ENCODE measurements around the gene HAUS2.
"Not testable (repeated sequence)": the region's sequence is repeated elsewhere in the genome, so short reads cannot be mapped to it uniquely, and the experiment has no call there.

The HAUS2 gene

GRCh38 chr15:42576040-42576594 lies 27.5 kb downstream of the HAUS2 start:
- no peak for DNase-seq

- no peak for DNase-seq
These were observed 28.1 kb downstream of the HAUS2 start for GRCh38 chr15:42576776-42577175.

GRCh38 chr15:42577514-42578031 lies 28.9 kb downstream of the HAUS2 start:
- peak; percentile 84 for DNase-seq

DNA sequence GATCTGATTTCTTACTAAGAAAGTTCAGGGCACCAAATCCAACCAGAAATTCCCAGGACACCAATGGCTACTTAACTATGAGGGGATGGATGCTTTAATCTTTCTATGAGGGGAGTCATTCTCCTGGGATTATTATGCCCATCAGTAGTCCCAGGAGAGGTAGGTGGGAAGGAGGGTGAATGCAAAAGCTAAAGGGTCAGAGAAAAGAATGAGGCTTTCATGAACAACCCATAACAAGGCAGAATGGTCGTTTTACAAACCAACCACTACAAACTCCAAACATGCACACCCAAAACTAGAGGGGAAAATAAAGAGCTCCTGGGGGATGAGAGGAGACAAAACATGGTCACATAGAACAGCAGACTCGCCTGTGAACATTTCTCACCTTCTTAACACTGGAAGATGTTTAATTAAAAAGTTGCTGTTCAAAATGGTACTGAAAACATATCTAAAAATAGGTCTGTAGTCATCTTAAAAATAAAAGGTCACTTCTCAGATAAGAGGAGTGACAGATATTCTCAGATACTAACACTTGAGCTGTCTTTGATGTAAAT lies 30.4 kb downstream of the HAUS2 start:
- DNase-seq, result no peak

DNA sequence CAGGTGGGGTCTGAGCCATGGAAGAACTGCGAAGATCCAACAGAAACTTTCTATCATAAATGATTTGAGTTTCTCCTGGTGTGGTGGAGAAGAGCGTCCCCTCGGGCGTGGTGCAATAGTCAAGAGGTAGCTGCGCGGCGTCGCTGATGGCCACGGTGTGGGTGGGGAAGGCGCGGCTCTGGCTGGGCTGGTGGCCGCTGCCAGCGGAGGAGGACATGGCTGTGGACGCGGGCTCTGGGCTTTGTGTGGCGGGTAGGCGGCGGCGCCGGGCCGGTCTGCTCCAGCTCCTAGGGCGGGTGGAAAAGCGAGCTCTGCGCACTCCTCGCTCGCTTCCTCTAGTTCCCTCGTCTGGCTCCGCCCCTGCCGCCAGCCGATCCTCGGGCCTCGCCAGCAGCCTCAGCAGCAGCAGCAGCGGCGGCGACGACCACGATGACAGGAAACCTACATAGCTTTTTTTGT lies 32.7 kb downstream of the HAUS2 start:
- DNase-seq, result peak; percentile 67

DNA sequence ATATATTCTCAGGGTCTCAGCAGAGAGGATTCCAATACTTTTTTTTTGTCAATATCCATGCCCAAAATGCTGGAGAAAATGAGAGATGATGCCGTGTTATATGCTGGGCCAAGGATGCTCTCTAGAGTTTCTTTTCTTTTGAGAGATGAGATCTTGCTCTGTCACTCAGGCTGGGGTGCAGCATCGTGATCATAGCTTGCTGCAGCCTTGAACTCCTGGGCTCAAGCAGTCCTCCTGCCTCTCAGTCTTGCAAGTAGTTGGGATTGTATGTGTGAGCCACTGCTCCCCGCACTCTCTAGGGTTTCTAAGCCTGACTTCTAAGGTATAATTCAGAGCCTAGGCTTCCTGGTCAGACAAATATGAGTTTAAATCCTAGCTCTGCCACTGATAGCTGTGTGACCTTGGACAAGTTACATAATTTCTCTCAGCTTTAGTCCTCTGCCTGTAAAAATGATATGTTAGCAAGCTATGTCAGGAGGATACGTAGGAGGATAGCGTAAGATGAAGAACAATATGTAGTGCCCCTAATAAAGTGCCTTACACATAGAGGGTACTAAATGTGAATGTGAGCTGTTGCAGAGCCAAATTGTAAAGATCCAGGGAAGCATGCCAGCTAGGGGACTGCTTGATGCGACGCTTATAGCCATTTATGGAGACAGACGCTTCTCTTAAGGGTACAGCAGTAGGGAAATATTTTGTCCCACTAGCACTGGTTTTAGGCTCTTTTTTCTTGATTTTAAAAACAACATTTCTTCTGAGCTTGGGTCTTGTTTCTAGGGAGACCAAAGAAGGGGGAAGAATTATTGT lies 34.1 kb downstream of the HAUS2 start:
- DNase-seq, result no peak

DNA sequence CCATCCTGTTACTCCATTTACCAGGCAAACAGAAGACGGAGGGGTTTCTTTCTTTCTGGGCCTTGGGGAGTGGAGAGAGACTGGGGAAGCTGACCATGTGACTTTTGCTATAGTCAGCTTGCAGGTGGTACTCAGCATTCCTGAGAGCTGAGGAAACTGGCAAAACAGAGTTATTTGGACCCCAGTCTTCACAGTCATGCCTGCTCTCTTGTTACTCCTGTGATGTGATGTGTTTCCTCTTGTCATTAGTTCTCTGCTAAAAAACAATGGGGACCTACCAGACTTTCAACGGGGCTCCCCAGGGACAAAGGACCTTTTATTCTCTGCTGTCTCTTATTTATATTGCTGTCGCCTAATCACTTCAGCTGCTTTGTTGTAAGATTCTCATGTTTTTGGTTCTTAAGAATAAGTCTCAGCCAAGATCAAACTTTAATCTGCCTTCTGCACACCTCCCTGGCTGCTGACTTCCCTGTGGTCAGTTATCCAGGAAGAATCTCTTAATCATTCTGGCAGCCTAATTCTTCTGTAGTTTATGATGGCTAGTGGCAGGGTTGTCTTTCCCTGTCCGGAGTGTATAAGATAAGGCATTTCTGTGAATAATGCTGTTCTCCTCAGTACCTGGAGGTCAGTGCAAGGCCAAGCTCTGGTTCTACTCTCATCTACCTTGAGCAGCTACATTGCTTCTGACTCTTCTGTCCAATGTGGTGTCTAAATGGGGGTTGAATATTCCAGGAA lies 35.6 kb downstream of the HAUS2 start:
- DNase-seq, result peak; percentile 22

DNA sequence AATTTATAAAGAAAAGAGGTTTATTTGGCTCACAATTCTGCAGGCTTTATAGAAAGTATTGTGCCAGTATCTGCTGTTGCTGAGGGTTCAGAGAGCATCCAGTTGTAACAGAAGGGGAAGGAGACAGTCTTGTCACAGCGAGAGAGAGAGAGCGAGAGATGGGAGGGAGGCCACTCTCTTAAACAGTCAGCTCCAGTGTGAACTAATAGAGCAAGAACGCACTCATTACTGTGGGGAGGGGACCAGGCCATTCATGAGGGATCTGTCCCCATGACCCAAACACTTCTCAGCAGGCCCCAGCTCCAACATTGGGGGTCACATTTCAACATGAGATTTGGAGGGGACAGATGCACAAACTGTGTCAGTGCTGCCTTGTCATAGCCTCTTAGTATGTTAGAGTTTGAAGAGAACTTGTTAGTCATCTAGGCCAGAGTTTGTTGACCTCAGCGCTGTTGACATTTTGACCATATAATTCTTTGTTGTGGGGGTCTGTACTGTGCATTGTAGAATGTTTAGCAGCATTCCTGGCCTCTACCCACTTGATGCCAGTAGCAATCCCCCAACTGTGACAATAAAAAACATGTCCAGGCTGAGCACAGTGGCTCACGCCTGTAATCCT lies 42.1 kb downstream of the HAUS2 start:
- no peak for DNase-seq

GRCh38 chr15:42591238-42591934 lies 42.7 kb downstream of the HAUS2 start:
- DNase-seq, result peak; percentile 66

GRCh38 chr15:42592716-42593115 lies 44.1 kb downstream of the HAUS2 start:
- no peak for DNase-seq

GRCh38 chr15:42593143-42593542 lies 44.5 kb downstream of the HAUS2 start:
- DNase-seq, result peak; percentile 26

GRCh38 chr15:42594095-42594494 lies 45.5 kb downstream of the HAUS2 start:
- DNase-seq, result no peak

DNA sequence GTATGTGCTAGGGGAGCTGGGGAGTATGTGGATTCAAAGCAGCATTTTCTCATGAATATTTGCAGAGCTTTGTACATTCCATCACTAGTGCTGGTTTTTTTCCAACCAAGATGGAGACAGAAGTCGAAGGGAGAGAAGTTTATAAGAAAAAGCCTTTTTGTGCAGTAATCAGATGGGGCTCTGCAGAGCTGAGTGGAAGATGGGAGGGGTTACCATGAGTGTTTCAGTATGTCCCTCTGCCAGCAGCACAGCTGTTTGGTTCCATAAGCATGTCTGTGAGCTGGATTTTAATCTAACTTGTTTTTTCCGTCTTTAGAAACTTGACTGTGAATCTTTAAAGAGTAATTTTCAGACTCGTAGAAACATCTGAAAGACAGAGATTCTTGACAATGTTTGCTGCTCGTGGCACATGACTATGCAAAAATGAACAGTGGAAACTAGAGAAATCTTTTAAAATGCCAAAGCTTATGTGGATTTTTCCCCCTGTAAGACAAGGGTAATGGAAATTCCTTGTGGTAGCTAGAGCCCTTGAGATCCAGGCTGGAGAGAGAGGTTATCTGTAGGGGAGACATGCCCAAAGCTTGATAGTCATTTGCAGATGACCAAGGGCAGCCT lies 47.1 kb downstream of the HAUS2 start:
- peak; percentile 27 for DNase-seq

DNA sequence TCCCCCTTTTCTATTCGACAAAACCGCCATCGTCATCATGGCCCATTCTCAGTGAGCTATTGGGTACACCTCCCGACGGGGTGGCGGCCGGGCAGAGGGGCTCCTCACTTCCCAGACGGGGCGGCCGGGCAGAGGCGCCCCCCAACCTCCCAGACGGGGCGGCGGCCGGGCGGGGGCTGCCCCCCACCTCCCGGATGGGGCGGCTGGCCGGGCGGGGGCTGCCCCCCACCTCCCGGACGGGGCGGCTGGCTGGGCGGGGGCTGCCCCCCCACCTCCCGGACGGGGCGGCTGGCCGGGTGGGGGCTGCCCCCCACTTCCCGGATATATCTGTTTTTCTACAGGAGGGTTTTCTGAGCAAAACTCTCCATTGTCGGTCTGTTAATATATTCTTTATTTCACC lies 52.7 kb downstream of the HAUS2 start:
- DNase-seq, result not testable (repeated sequence)

DNA sequence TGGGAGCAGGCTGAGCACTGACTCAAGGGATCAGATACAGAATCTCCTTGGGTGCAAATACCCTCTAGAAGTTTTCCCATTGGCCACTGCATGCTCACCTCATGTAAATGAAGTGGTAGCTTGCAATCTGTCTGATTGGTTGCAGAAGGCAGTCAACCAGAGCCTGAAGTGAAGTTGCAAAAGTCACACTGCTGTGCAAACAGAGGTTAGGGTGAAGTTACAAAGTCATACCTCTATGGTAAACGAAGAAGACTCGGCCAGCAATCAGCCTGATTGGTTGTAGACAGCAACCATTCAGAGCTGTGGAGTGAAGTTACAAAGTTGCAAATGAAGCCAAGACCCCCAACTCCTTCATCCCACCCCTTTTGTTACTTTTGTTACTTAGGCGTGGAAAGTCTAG lies 53.9 kb downstream of the HAUS2 start:
- DNase-seq, result no peak

DNA sequence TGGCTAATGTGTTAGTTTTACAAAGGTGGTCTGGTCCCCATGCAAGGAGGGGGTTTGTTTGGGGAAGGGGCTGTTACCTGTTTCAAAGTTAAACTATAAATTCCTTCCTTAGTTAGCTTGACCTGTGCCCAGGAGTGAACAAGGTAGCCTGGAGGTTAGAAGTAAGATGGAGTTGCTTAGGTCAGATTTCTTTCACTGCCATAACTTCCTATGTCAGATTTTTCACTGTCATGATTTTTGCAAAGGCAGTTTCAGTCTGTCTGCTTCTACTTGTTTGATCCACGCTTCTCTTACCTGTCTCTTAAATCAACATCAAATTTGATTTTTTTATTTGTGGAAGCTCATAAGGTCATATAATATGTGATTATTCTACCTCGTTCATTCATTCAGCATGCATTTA lies 55.3 kb downstream of the HAUS2 start:
- DNase-seq, result no peak

DNA sequence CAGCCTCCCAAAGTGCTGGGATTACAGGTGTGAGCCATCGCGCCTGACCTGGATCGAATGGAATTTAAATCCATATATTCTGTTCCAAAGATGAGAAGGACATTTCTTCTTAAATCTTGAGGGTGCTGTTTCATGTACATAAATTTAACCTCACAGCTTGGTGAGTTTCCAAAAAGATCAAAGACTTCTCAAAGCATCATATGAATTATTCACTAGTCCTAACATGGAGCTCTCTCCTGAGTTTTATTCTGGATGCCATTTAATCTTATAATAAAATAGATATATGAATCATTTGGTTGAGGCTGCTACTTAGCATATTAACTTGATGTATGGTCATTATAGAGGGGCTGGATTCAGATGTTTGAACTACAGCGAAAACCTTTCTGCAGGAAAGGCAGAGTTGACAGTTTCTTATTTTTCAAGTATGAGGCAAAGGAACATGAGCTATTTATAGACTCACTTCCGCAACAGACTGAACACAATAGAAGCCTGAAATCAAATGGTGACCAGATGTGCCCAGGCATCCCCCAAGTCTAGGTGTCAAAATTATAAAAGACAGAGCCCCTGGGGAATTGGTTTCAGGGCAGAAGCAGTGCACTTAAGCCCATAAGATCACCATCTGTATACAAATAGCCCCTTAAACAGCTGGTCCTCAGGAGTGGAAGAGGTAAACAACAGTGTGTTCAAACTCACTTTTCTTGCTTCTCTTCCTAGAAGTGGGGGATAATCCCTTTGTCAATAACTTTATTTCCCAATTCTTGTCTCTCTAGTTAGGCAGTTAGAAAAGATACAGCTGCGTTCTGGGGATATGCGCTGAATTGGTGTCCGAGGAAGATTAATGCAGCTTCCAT lies 56.5 kb downstream of the HAUS2 start:
- DNase-seq, result peak; percentile 53

DNA sequence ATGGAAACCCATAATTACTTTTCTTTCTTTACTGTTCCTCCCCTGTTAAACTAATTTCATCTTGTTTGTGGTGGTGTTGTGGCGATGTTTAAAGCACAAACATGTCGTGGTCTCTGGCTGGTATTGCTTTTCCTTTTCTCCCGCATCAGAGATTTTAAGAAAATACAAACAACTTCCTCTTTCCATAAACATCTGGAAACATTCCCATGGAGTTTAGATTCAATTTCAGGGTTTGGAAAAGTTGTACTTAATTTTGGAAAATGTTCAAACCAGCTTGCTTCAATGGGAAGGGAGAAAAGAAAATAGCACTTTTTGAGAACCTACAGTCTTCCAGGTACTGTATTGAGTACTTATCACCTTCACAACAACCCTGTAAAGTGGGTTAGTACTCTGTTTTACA lies 57.2 kb downstream of the HAUS2 start:
- DNase-seq, result no peak

DNA sequence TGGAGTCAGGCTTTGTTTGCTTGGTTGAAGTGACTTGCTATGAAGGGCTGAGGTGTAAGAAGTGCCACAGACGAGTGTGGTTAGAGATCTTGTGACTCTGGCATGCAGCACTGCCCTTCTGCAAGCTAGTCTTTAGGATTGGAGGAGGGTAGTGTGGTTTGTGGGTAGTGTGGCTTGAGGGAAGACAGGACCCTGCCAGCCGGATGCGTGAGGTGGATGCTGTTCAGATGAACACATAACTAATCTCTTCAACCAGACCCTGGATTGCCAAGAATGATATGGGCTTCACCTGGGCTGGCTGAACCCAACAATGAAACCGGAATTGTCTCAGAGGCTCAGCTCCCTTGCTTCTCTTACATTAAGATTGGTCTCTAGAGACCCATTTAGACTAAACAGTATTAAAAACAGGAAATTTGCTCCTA lies 59.5 kb downstream of the HAUS2 start:
- peak; percentile 33 for DNase-seq

- no peak for DNase-seq
These were observed 60.3 kb downstream of the HAUS2 start for GRCh38 chr15:42608752-42609488.
